ENCODE results near the gene FGFRL1. TPM values are rescaled to one million over a fixed set of nuclear protein-coding genes. Genes with fewer than 3 reads are reported as not detected.
"Not testable (repeated sequence)": the region's sequence is repeated elsewhere in the genome, so short reads cannot be mapped to it uniquely, and the experiment has no call there.

Gene FGFRL1
- polyA plus RNA-seq, 1 donor (not counting 4 experiments of a cell fraction or from before 2014, with no cell fraction given) = 2.8 TPM

DNA sequence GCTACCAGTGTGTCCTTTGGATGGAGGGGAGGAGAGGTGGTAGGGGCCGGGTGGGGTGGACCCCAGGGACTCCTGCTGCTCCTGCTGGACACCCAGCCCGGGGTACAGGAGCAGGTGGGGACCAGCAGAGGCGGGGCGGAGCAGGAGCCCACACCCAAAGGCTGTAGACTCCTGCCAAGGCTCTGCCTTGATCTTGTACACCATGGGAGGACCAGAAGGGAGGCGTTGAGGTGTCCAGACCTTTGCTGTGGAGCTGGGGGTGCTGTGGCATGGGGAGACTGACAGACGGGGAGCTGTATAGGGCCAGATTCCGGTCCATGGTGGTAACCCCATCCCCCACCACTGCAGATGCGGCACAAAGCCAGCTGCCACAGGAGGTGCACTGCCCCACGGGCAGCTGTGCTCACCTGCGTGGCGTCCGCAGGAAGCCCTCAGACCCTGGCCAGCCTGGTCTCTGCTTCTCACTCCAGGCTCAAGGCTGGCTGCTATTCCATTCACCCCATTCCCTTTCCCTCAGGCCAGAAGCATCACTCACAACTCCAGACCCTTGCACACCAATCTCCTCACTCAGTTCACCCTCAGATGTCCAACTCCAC, 13.2 kb upstream of the FGFRL1 start:
- Histone ChIP-seq H3K9ac (ENCODE audit: control insufficient read depth, extremely low read depth, insufficient read depth, low read length) (no peak overlapping the region), H2AFZ (ENCODE audit: control insufficient read depth, low read length) (no peak overlapping the region), H3K27me3 (ENCODE audit: control insufficient read depth, extremely low read depth, insufficient read depth, low read length) (peaks cover 69% of the 10 kb centered on the region), H3K79me2 (ENCODE audit: control insufficient read depth, insufficient read depth, low read length) (no peaks in the 10 kb centered on the region), H3K9me1 (ENCODE audit: control insufficient read depth, extremely low read depth, insufficient read depth, low read length) (no peaks in the 10 kb centered on the region), H4K20me1 (ENCODE audit: control insufficient read depth, extremely low read depth, insufficient read depth, low read length) (no peaks in the 10 kb centered on the region), H3K4me2 (ENCODE audit: control insufficient read depth, extremely low read depth, insufficient read depth, low read depth, low read length) (no peak overlapping the region), H3K36me3 (ENCODE audit: control insufficient read depth in 2 of 2, extremely low read depth in 1 of 2, insufficient read depth in 2 of 2, low read length in 2 of 2) (no peaks in the 10 kb centered on the region), H3K9me3 (ENCODE audit: control insufficient read depth, low read depth, low read length) (no peaks in the 10 kb centered on the region), H3K4me1 (ENCODE audit: control insufficient read depth, extremely low read depth, insufficient read depth, low read length) (no peaks in the 10 kb centered on the region), H3K4me3 (ENCODE audit: control insufficient read depth in 2 of 3, extremely low read depth in 1 of 3, insufficient read depth in 2 of 3, low read depth in 1 of 3, low read length in 3 of 3) (no peak overlapping the region), H3K27ac (ENCODE audit: control insufficient read depth, insufficient read depth, low read length) (no peak overlapping the region)
- TF ChIP-seq, protein P1, sequence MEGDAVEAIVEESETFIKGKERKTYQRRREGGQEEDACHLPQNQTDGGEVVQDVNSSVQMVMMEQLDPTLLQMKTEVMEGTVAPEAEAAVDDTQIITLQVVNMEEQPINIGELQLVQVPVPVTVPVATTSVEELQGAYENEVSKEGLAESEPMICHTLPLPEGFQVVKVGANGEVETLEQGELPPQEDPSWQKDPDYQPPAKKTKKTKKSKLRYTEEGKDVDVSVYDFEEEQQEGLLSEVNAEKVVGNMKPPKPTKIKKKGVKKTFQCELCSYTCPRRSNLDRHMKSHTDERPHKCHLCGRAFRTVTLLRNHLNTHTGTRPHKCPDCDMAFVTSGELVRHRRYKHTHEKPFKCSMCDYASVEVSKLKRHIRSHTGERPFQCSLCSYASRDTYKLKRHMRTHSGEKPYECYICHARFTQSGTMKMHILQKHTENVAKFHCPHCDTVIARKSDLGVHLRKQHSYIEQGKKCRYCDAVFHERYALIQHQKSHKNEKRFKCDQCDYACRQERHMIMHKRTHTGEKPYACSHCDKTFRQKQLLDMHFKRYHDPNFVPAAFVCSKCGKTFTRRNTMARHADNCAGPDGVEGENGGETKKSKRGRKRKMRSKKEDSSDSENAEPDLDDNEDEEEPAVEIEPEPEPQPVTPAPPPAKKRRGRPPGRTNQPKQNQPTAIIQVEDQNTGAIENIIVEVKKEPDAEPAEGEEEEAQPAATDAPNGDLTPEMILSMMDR (optimal IDR thresholded peaks at IDR 0.05 in 1 of 3, IDR thresholded peaks at IDR 0.05 in 1 of 3, conservative IDR thresholded peaks at IDR 0.05 in 1 of 3; ENCODE audit: extremely low read depth in 1 of 3, insufficient read depth in 2 of 3, low read length in 3 of 3) = no peak
- peak; percentile 14 for TF ChIP-seq EZH2 (IDR thresholded peaks at IDR 0.05; ENCODE audit: low read length)
- dilution Hi-C loops (cut with MboI; ENCODE audit: extremely low pct_ligation_motif_present, low sequenced_read_pairs) = no loop called here
- DNase-seq (ENCODE audit: low read depth, low spot score) (no peak), FAIRE-seq (no peak)

DNA sequence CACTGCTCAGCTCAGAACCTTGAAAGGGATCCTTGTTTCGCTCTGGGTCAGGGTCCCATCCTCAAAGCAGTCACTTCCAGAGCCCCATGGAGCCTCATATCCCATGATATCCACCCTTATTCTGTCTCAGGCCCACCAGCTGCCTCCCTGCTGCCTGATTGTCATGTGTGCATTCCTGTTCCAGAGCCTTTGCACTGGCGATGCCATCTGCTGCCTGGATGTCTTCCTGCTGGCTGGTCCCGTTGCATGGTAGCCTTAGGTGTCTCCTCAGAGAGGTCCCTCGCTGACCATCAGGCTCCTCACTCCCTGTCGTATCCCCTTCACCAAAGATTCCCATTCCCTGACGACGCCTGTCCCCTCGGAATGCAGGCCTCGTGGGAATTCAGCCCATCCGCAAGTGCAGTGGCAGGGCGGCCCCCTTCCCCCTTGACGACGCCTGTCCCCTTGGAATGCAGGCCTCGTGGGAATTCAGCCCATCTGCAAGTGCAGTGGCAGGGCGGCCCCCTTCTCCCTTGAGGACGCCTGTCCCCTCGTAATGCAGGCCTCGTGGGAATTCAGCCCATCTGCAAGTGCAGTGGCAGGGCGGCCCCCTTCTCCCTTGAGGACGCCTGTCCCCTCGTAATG, 12.1 kb upstream of the FGFRL1 start:
- H3K9ac ChIP-seq (ENCODE audit: control insufficient read depth, extremely low read depth, insufficient read depth, low read length); H3K4me2 ChIP-seq (ENCODE audit: control insufficient read depth, extremely low read depth, insufficient read depth, low read depth, low read length); H3K9me1 ChIP-seq (ENCODE audit: control insufficient read depth, extremely low read depth, insufficient read depth, low read length); H3K79me2 ChIP-seq (ENCODE audit: control insufficient read depth, insufficient read depth, low read length); H3K36me3 ChIP-seq (ENCODE audit: control insufficient read depth in 2 of 2, extremely low read depth in 1 of 2, insufficient read depth in 2 of 2, low read length in 2 of 2); H3K27ac ChIP-seq (ENCODE audit: control insufficient read depth, insufficient read depth, low read length); H4K20me1 ChIP-seq (ENCODE audit: control insufficient read depth, extremely low read depth, insufficient read depth, low read length); H3K4me3 ChIP-seq (ENCODE audit: control insufficient read depth in 2 of 3, extremely low read depth in 1 of 3, insufficient read depth in 2 of 3, low read depth in 1 of 3, low read length in 3 of 3); dilution Hi-C loops (cut with MboI; ENCODE audit: extremely low pct_ligation_motif_present, low sequenced_read_pairs); FAIRE-seq; H3K4me1 ChIP-seq (ENCODE audit: control insufficient read depth, extremely low read depth, insufficient read depth, low read length); H2AFZ ChIP-seq (ENCODE audit: control insufficient read depth, low read length); H3K9me3 ChIP-seq (ENCODE audit: control insufficient read depth, low read depth, low read length); DNase-seq (ENCODE audit: low read depth, low spot score): not testable (repeated sequence)
- H3K27me3 ChIP-seq (ENCODE audit: control insufficient read depth, extremely low read depth, insufficient read depth, low read length) = peaks cover 81% of the 10 kb centered on the region

Data from keratinocyte (primary cell).